ENCODE results near the gene SBK3.
"Not testable (repeated sequence)": the region's sequence is repeated elsewhere in the genome, so short reads cannot be mapped to it uniquely, and the experiment has no call there.

SBK3 gene

GRCh38 chr19:55573929-55574328, 28.6 kb upstream of the SBK3 start:
- DNase-seq: not testable (repeated sequence)

- DNase-seq: not testable (repeated sequence)
These were observed 24.1 kb upstream of the SBK3 start for GRCh38 chr19:55569477-55569876.

- no peak for DNase-seq
These were observed 22.5 kb upstream of the SBK3 start for GRCh38 chr19:55567708-55568328.

- DNase-seq: no peak
These were observed 21.5 kb upstream of the SBK3 start for GRCh38 chr19:55566823-55567222.

- no peak for DNase-seq
These were observed 17.9 kb upstream of the SBK3 start for GRCh38 chr19:55563261-55563690.

- no peak for DNase-seq
These were observed 14.3 kb upstream of the SBK3 start for GRCh38 chr19:55559684-55560083.

- no peak for DNase-seq
These were observed 9.4 kb upstream of the SBK3 start for GRCh38 chr19:55554741-55555152.

- DNase-seq: no peak
These were observed 9.0 kb upstream of the SBK3 start for GRCh38 chr19:55554302-55554701.

- DNase-seq: no peak
These were observed 8.2 kb upstream of the SBK3 start for GRCh38 chr19:55553217-55554182.

- no peak for DNase-seq
These were observed 7.3 kb upstream of the SBK3 start for GRCh38 chr19:55552620-55553019.

GRCh38 chr19:55552206-55552605, 6.9 kb upstream of the SBK3 start:
- no peak for DNase-seq

GRCh38 chr19:55550321-55550650, 4.9 kb upstream of the SBK3 start:
- DNase-seq: no peak

GRCh38 chr19:55549500-55550320, 4.4 kb upstream of the SBK3 start:
- no peak for DNase-seq

- no peak for DNase-seq
These were observed 1.7 kb upstream of the SBK3 start for GRCh38 chr19:55546822-55547614.

GRCh38 chr19:55546011-55546410, 668 bp upstream of the SBK3 start:
- DNase-seq: no peak

- no peak for DNase-seq
These were observed 435 bp downstream of the SBK3 start for GRCh38 chr19:55544776-55545439.

GRCh38 chr19:55544014-55544413, 1.3 kb downstream of the SBK3 start:
- DNase-seq: no peak

- DNase-seq: no peak
These were observed 1.8 kb downstream of the SBK3 start for GRCh38 chr19:55543567-55543966.

GRCh38 chr19:55542292-55542855, 3.0 kb downstream of the SBK3 start:
- DNase-seq: no peak

- DNase-seq: no peak
These were observed 4.3 kb downstream of the SBK3 start for GRCh38 chr19:55541091-55541490.

GRCh38 chr19:55540619-55541018, 4.7 kb downstream of the SBK3 start:
- DNase-seq: no peak

Measured in activated naive CD4-positive, alpha-beta T cell treated with Interleukin-2 at 50 U/mL for 16 hours (primary cell).